GM12873 (cell line): ENCODE measurements around the gene RPTOR.

Experiments
- CTCF ChIP-seq: IDR thresholded peaks from 2 replicates; pipeline ENCODE4 v1.5.1; 2012; ENCODE audit warnings: low read depth, mild to moderate bottlenecking, moderate library complexity, low read length, control low read depth; ENCODE audit not compliant: insufficient read depth; ENCODE audit errors: missing control alignments

Gene RPTOR

GRCh38 chr17:80852476-80853015 lies 307.9 kb downstream of the RPTOR start:
- no peak for TF ChIP-seq CTCF

GRCh38 chr17:80853076-80853475 lies 308.4 kb downstream of the RPTOR start:
- TF ChIP-seq CTCF = no peak

- TF ChIP-seq CTCF = no peak
These were observed 309.6 kb downstream of the RPTOR start for GRCh38 chr17:80854220-80854619.

- no peak for TF ChIP-seq CTCF
These were observed 310.7 kb downstream of the RPTOR start for GRCh38 chr17:80855196-80855947.

- TF ChIP-seq CTCF = no peak
These were observed 311.6 kb downstream of the RPTOR start for GRCh38 chr17:80855948-80856862.

GRCh38 chr17:80856863-80857755 lies 312.5 kb downstream of the RPTOR start:
- no peak for TF ChIP-seq CTCF
